Esophagus muscularis mucosa (tissue), 3 donors: ENCODE results near the gene DLGAP4.

Experiments used
- POLR2A ChIP-seq: fragments of 450-650 bp; IDR thresholded peaks from one replicate; pipeline ENCODE4 v1.6.1; 2017; ENCODE audit warnings: antibody characterized with exemption, moderate library complexity, mild to moderate bottlenecking, low read depth
- TF ChIP-seq, protein P1 (sequence below), 3 experiments: fragments of 200-600 bp in 2 of 3; fragments of 450-650 bp in 1 of 3; sonication (generic) in 2 of 3; IDR thresholded peaks; one replicate each; pipeline ENCODE4 v1.5.1; 2017 to 2019; ENCODE audit warnings: antibody characterized with exemption in 3 of 3, mild to moderate bottlenecking in 2 of 3, moderate library complexity in 1 of 3

DNA sequence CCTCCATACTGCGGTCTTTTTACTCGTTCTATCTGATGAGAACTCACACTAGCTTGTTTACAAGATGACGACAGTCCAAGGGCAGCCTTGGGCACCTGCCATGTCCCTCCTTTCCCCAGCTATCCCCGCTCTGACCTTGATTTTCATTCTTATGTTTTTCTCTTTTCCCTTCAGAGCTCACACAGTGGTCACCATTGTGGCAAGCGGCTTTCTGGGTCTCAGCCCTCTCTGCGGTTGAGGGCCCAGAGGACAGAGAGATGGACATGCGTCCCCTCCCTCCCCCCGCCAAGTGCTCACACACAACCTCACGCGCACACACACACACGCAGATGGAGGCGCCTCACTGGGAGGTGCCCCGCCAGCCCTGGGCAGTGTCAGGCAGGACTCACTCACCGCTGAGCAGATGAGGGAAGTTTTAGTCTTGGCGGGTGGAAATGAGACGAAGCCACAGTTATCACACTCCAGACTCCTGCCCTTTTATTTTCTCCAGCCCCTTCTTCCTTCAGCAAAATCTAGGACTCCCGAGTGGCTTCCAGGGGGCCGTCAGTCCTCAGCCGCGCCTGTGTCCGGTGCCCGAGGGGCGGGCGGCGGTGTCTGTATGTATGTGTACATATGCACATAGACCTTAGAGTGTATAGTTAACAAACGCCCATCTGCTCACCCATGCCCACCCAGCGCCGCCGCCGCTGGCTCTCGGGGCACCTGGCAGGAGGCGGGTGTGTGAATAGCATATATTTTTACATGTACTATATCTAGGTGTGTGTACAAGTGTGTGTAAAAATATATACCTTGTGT lies 221.4 kb downstream of the DLGAP4 start:
- TF ChIP-seq, protein P1, sequence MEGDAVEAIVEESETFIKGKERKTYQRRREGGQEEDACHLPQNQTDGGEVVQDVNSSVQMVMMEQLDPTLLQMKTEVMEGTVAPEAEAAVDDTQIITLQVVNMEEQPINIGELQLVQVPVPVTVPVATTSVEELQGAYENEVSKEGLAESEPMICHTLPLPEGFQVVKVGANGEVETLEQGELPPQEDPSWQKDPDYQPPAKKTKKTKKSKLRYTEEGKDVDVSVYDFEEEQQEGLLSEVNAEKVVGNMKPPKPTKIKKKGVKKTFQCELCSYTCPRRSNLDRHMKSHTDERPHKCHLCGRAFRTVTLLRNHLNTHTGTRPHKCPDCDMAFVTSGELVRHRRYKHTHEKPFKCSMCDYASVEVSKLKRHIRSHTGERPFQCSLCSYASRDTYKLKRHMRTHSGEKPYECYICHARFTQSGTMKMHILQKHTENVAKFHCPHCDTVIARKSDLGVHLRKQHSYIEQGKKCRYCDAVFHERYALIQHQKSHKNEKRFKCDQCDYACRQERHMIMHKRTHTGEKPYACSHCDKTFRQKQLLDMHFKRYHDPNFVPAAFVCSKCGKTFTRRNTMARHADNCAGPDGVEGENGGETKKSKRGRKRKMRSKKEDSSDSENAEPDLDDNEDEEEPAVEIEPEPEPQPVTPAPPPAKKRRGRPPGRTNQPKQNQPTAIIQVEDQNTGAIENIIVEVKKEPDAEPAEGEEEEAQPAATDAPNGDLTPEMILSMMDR (IDR thresholded peaks at IDR 0.05), result no peak
- TF ChIP-seq POLR2A, result no peak
